GM18517 (cell line): ENCODE results near the gene PRKACB.
A peak's percentile ranks its signal among the peaks of the same experiment; 100 is the strongest.

Source experiments
- ATAC-seq: cut with Tn5 transposase; IDR thresholded peaks from one replicate; pipeline ENCODE4 v1.9.1; 2021; ENCODE audit warnings: mild to moderate bottlenecking, moderate library complexity; ENCODE audit not compliant: unreplicated experiment

The PRKACB gene

GRCh38 chr1:84143796-84144565, at the start of gene PRKACB:
PRKACB (plus strand) TSS chr1:84144271; CDS start chr1:84144362, 91 bp downstream.
- peak; percentile 94 for ATAC-seq

GRCh38 chr1:84095308-84095707, 48.8 kb upstream of the PRKACB start:
- no peak for ATAC-seq

- no peak for ATAC-seq
These were observed 47.9 kb upstream of the PRKACB start for GRCh38 chr1:84096176-84096575.

GRCh38 chr1:84101204-84101603, 42.9 kb upstream of the PRKACB start:
- ATAC-seq, result no peak

GRCh38 chr1:84103197-84103992, 40.7 kb upstream of the PRKACB start:
- peak; percentile 77 for ATAC-seq

GRCh38 chr1:84107538-84107937, 36.5 kb upstream of the PRKACB start:
- ATAC-seq, result peak; percentile 56

- no peak for ATAC-seq
These were observed 36.1 kb upstream of the PRKACB start for GRCh38 chr1:84107955-84108354.

- ATAC-seq, result no peak
These were observed 35.0 kb upstream of the PRKACB start for GRCh38 chr1:84108900-84109578.

GRCh38 chr1:84110629-84111028, 33.4 kb upstream of the PRKACB start:
- ATAC-seq, result no peak

GRCh38 chr1:84116558-84116957, 27.5 kb upstream of the PRKACB start:
- no peak for ATAC-seq

GRCh38 chr1:84117868-84118267, 26.2 kb upstream of the PRKACB start:
- ATAC-seq, result no peak

- no peak for ATAC-seq
These were observed 22.7 kb upstream of the PRKACB start for GRCh38 chr1:84121360-84121759.

- ATAC-seq, result no peak
These were observed 21.2 kb upstream of the PRKACB start for GRCh38 chr1:84122780-84123382.

- ATAC-seq, result no peak
These were observed 10.6 kb upstream of the PRKACB start for GRCh38 chr1:84133479-84133878.

- ATAC-seq, result no peak
These were observed 8.7 kb upstream of the PRKACB start for GRCh38 chr1:84135341-84135740.

GRCh38 chr1:84141182-84142003, 2.7 kb upstream of the PRKACB start:
- no peak for ATAC-seq

GRCh38 chr1:84145068-84145467, 997 bp downstream of the PRKACB start:
- no peak for ATAC-seq

GRCh38 chr1:84146411-84147032, 2.5 kb downstream of the PRKACB start:
- peak; percentile 49 for ATAC-seq

- ATAC-seq, result no peak
These were observed 4.7 kb downstream of the PRKACB start for GRCh38 chr1:84148758-84149157.

- ATAC-seq, result peak; percentile 78
These were observed 8.6 kb downstream of the PRKACB start for GRCh38 chr1:84152649-84153056.
